Measurements from ENCODE around the gene SNRNP48. TPM values are rescaled to one million over a fixed set of nuclear protein-coding genes. Genes with fewer than 3 reads are reported as not detected.

The SNRNP48 gene
- total RNA-seq, 1 experiment from 2014 or later = 29.4 TPM

DNA sequence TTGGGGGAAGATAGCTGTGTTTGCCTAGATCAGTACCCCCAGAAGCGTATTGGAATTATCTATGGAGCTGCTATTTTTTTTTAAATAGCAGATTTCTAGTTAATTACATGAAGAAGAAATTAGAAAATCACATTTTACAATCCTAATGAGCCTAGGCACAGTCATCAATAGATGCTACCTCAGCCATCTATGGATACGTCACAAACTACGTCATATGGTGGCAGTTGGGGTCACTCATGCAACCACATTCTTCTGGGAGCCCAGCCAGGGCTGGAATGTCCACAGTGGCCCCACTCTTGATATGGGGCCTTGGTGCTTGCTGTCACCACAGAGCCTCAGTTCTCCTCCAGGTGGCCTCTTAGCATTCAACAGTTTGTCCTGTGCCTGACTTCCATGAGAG lies 63.0 kb downstream of the SNRNP48 start:
- POLR2A ChIA-PET (ENCODE audit: low non-redundant PET) = no interaction called here
- no TSS peak for BruUV-seq (replicated peaks)
- TF ChIP-seq, protein P1, sequence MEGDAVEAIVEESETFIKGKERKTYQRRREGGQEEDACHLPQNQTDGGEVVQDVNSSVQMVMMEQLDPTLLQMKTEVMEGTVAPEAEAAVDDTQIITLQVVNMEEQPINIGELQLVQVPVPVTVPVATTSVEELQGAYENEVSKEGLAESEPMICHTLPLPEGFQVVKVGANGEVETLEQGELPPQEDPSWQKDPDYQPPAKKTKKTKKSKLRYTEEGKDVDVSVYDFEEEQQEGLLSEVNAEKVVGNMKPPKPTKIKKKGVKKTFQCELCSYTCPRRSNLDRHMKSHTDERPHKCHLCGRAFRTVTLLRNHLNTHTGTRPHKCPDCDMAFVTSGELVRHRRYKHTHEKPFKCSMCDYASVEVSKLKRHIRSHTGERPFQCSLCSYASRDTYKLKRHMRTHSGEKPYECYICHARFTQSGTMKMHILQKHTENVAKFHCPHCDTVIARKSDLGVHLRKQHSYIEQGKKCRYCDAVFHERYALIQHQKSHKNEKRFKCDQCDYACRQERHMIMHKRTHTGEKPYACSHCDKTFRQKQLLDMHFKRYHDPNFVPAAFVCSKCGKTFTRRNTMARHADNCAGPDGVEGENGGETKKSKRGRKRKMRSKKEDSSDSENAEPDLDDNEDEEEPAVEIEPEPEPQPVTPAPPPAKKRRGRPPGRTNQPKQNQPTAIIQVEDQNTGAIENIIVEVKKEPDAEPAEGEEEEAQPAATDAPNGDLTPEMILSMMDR (conservative IDR thresholded peaks at IDR 0.05; ENCODE audit: low read depth, low read length) = no peak
- no peak for TF ChIP-seq EZH2 (IDR thresholded peaks at IDR 0.05; ENCODE audit: borderline replicate concordance, low read depth, low read length, poor library complexity, severe bottlenecking)
- no peaks in the 10 kb centered on the region for H3K4me1 ChIP-seq (ENCODE audit: insufficient read depth, low read length, poor library complexity, severe bottlenecking)
- CTCF ChIA-PET = no interaction called here
- DNase-seq (ENCODE audit: low spot score) = no peak
- no peaks in the 10 kb centered on the region for H3K27me3 ChIP-seq (replicated peaks; ENCODE audit: insufficient read depth, low read depth, low read length, poor library complexity)
- H3K36me3 ChIP-seq (ENCODE audit: insufficient read depth, low read length, poor library complexity, severe bottlenecking) = no peaks in the 10 kb centered on the region
- H3K9me3 ChIP-seq (ENCODE audit: low read depth, low read length, poor library complexity, severe bottlenecking) = no peaks in the 10 kb centered on the region
- H3K27ac ChIP-seq (ENCODE audit: low read depth, low read length, poor library complexity, severe bottlenecking) = no peak overlapping the region
- intact Hi-C loops (cut with micrococcal nuclease; ENCODE audit: unreplicated experiment) = no loop called here
- no peak overlapping the region for H3K4me3 ChIP-seq (ENCODE audit: low read depth, low read length, poor library complexity, severe bottlenecking)

DNA sequence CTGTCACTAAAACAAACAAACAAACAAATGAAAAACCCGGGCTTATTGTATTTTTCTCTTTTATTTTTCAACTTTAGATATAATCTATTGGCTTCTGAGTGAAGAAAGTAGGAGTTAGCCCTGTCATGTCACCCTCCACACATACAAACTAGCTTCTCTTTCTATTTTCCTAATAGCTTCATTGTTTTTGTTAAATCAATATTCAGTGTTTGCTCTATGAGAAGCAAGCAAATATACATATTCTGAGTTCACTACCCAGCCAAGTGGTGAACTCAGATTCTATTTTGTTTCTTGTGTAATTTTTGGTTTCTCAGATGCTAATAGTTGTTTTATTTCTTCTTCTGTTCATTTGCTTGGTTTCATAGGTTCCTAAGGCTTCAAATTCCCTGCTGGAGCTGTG lies 66.4 kb downstream of the SNRNP48 start:
- no TSS peak for BruUV-seq (replicated peaks)

DNA sequence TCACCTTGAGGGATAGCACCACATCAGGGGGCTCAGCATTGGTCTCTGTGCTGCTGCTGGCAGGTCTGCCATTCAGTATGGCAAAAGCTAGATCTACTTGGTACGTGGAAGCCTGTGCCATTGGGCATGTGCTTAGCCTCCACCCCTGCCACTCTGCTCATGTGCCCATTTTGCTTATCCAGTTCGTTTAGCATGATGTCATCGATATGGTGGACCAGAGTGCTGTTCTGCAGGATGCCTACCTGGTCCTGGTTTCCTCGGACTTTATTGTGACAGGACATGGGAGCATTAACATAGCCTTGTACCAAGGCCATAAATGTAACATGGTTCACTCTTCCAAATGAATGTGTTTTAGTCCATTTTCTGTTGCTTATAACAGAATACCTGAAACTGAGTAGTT lies 68.5 kb downstream of the SNRNP48 start:
- POLR2A ChIA-PET (ENCODE audit: low non-redundant PET) = no interaction called here
- CTCF ChIA-PET = no interaction called here
- peaks cover 7% of the 10 kb centered on the region for H3K27me3 ChIP-seq (replicated peaks; ENCODE audit: insufficient read depth, low read depth, low read length, poor library complexity)
- H3K36me3 ChIP-seq (ENCODE audit: insufficient read depth, low read length, poor library complexity, severe bottlenecking) = no peaks in the 10 kb centered on the region
- intact Hi-C loops (cut with micrococcal nuclease; ENCODE audit: unreplicated experiment) = no loop called here
- BruUV-seq (replicated peaks) = no TSS peak
- no peak for TF ChIP-seq EZH2 (IDR thresholded peaks at IDR 0.05; ENCODE audit: borderline replicate concordance, low read depth, low read length, poor library complexity, severe bottlenecking)
- TF ChIP-seq, protein P1 (conservative IDR thresholded peaks at IDR 0.05; ENCODE audit: low read depth, low read length) = no peak
- no peaks in the 10 kb centered on the region for H3K4me1 ChIP-seq (ENCODE audit: insufficient read depth, low read length, poor library complexity, severe bottlenecking)
- no peak overlapping the region for H3K4me3 ChIP-seq (ENCODE audit: low read depth, low read length, poor library complexity, severe bottlenecking)
- DNase-seq (ENCODE audit: low spot score) = no peak
- H3K27ac ChIP-seq (ENCODE audit: low read depth, low read length, poor library complexity, severe bottlenecking) = no peak overlapping the region
- H3K9me3 ChIP-seq (ENCODE audit: low read depth, low read length, poor library complexity, severe bottlenecking) = no peaks in the 10 kb centered on the region

More for the DNA sequence above, 66.4 kb downstream of the SNRNP48 start:
- TF ChIP-seq, protein P1 (conservative IDR thresholded peaks at IDR 0.05; ENCODE audit: low read depth, low read length) = no peak
- no peak for TF ChIP-seq EZH2 (IDR thresholded peaks at IDR 0.05; ENCODE audit: borderline replicate concordance, low read depth, low read length, poor library complexity, severe bottlenecking)
- H3K27ac ChIP-seq (ENCODE audit: low read depth, low read length, poor library complexity, severe bottlenecking) = no peak overlapping the region
- ChIA-PET CTCF (no interaction called here), POLR2A (ENCODE audit: low non-redundant PET) (no interaction called here)
- H3K36me3 ChIP-seq (ENCODE audit: insufficient read depth, low read length, poor library complexity, severe bottlenecking) = no peaks in the 10 kb centered on the region
- H3K4me1 ChIP-seq (ENCODE audit: insufficient read depth, low read length, poor library complexity, severe bottlenecking) = no peaks in the 10 kb centered on the region
- no peak for DNase-seq (ENCODE audit: low spot score)
- no peaks in the 10 kb centered on the region for H3K9me3 ChIP-seq (ENCODE audit: low read depth, low read length, poor library complexity, severe bottlenecking)
- no peaks in the 10 kb centered on the region for H3K27me3 ChIP-seq (replicated peaks; ENCODE audit: insufficient read depth, low read depth, low read length, poor library complexity)
- no peak overlapping the region for H3K4me3 ChIP-seq (ENCODE audit: low read depth, low read length, poor library complexity, severe bottlenecking)
- intact Hi-C loops (cut with micrococcal nuclease; ENCODE audit: unreplicated experiment) = no loop called here
